CD4-positive, alpha-beta T cell (primary cell): ENCODE measurements around the gene KIR3DL2. TPM values are rescaled to one million over a fixed set of nuclear protein-coding genes. Genes with fewer than 3 reads are reported as not detected.

Experiments used
- total RNA-seq, 174 experiments: library from RNA in 2 of 174; stranded (reverse) in 2 of 174; gene quantifications; one replicate each; pipeline ENCODE4 v1.2.3 and lab custom pipeline; 2021 to 2026

KIR3DL2 gene
- total RNA-seq, 2 experiments from 2014 or later, result 1.4 to 1.6 TPM

Other genes with a start within 250 kb of the KIR3DL2 start
- gene LILRB1, start 220.0 kb upstream of the KIR3DL2 start, total RNA-seq, result under 1 TPM; 0.22 to 0.38 TPM
- under 1 TPM; 0.22 to 0.60 TPM for gene LILRB4, start 187.5 kb upstream of the KIR3DL2 start, total RNA-seq
- not detected for gene KIR3DL3, start 126.0 kb upstream of the KIR3DL2 start, total RNA-seq
- not detected for gene KIR2DL3, start 111.9 kb upstream of the KIR3DL2 start, total RNA-seq
- gene KIR2DL1, start 80.7 kb upstream of the KIR3DL2 start, total RNA-seq, result not detected
- gene KIR2DL4, start 46.8 kb upstream of the KIR3DL2 start, total RNA-seq, result not detected
- gene KIR3DL1, start 34.0 kb upstream of the KIR3DL2 start, total RNA-seq, result not detected
- gene KIR2DS4, start 17.8 kb upstream of the KIR3DL2 start, total RNA-seq, result under 1 TPM; 0.14 to 0.27 TPM
- 1 to 10 TPM in 1 of 2 experiments, under 1 TPM in 1; 0.96 to 1.4 TPM for gene FCAR, start 23.8 kb downstream of the KIR3DL2 start, total RNA-seq
- gene NCR1, start 55.7 kb downstream of the KIR3DL2 start, total RNA-seq, result not detected
- gene NLRP7, start 97.1 kb downstream of the KIR3DL2 start, total RNA-seq, result not detected
- 1 to 10 TPM; 6.5 to 8.1 TPM for gene NLRP2, start 115.9 kb downstream of the KIR3DL2 start, total RNA-seq
- under 1 TPM; 0.38 to 0.47 TPM for gene GP6, start 187.8 kb downstream of the KIR3DL2 start, total RNA-seq
- 1 to 10 TPM; 7.4 to 8.8 TPM for gene RDH13, start 212.7 kb downstream of the KIR3DL2 start, total RNA-seq
- 1 to 10 TPM; 2.0 to 2.2 TPM for gene EPS8L1, start 225.4 kb downstream of the KIR3DL2 start, total RNA-seq